H1 (cell line): ENCODE data around the gene SBF1. TPM values are rescaled to one million over a fixed set of nuclear protein-coding genes. Genes with fewer than 3 reads are reported as not detected.

Experiments used
- CTCF ChIA-PET: fragments of 300-600 bp; sonication (Branson Sonifier 250); formaldehyde crosslinking; loops from one replicate; lab custom pipeline; 2021; ENCODE audit not compliant: partially characterized antibody; lab: Charles Lee
- POLR2A ChIA-PET: fragments of 300-600 bp; sonication (Branson Sonifier 250); formaldehyde crosslinking; loops from one replicate; lab custom pipeline; 2021; ENCODE audit warnings: inconsistent platforms; ENCODE audit not compliant: partially characterized antibody; lab: Charles Lee
- DNase-seq, 2 experiments: peaks; one replicate each; pipeline versions ENCODE4 v3.0.0 to v3.0.0-alpha.2; 2010 to 2022; ENCODE audit warnings: low spot score in 2 of 2, low read depth in 1 of 2, mixed read lengths in 1 of 2
- FAIRE-seq: peaks from 2 replicates; lab custom pipeline; 2011; peaks lifted over from hg19 to GRCh38; lab: Jason Lieb, UNC
- H2AFZ ChIP-seq: 2 replicates; pipeline ENCODE4 v1.8.1; 2012; ENCODE audit warnings: low read length, inconsistent platforms
- H2AK5ac ChIP-seq: 2 replicates; pipeline ENCODE4 v1.6.1; 2013; ENCODE audit warnings: low read depth, low read length
- H2BK120ac ChIP-seq: replicated peaks from 2 replicates; pipeline ENCODE3; 2013; ENCODE audit warnings: low read depth, low read length, inconsistent platforms
- H2BK12ac ChIP-seq: 2 replicates; pipeline ENCODE4 v1.6.1; 2013; ENCODE audit warnings: low read depth, low read length
- H2BK15ac ChIP-seq: 2 replicates; pipeline ENCODE4 v1.6.1; 2013; ENCODE audit warnings: low read length
- H2BK20ac ChIP-seq: 2 replicates; pipeline ENCODE4 v1.6.1; 2013; ENCODE audit warnings: low read length
- H2BK5ac ChIP-seq: 2 replicates; pipeline ENCODE4 v1.6.1; 2013; ENCODE audit warnings: low read depth, low read length
- H3K14ac ChIP-seq: 2 replicates; pipeline ENCODE4 v1.6.1; 2013; ENCODE audit warnings: inconsistent platforms; ENCODE audit not compliant: insufficient read length
- H3K18ac ChIP-seq: 2 replicates; pipeline ENCODE4 v1.6.1; 2013; ENCODE audit warnings: low read length; ENCODE audit errors: extremely low read depth
- H3K23ac ChIP-seq: 2 replicates; pipeline ENCODE4 v1.6.1; 2013; ENCODE audit warnings: inconsistent platforms; ENCODE audit not compliant: insufficient read length
- H3K23me2 ChIP-seq: 2 replicates; pipeline ENCODE4 v1.6.1; 2013; ENCODE audit warnings: low read depth, low read length
- H3K27ac ChIP-seq: 2 replicates; pipeline ENCODE4 v1.6.1; 2011; ENCODE audit warnings: low read depth, low read length, inconsistent platforms
- H3K27me3 ChIP-seq, 4 experiments: replicated peaks in 1 of 4; 1 replicate in 1 of 4; 2 replicates in 3 of 4; pipeline versions ENCODE4 v1.6.1 to v1.8.1; 2011 to 2013; ENCODE audit warnings: low read length in 3 of 4, mild to moderate bottlenecking in 3 of 4, inconsistent platforms in 2 of 4, mixed read lengths in 2 of 4, moderate library complexity in 1 of 4; ENCODE audit not compliant: control insufficient read depth in 3 of 4, insufficient read depth in 3 of 4; ENCODE audit errors: extremely low read depth in 1 of 4
- H3K36me3 ChIP-seq, 4 experiments: 2 replicates each; pipeline versions ENCODE4 v1.6.1 to v1.8.1; 2011 to 2013; ENCODE audit warnings: mild to moderate bottlenecking in 4 of 4, low read length in 3 of 4, moderate library complexity in 2 of 4, control low read depth in 1 of 4, inconsistent platforms in 1 of 4; ENCODE audit not compliant: insufficient read depth in 4 of 4, control insufficient read depth in 2 of 4
- H3K4ac ChIP-seq: replicated peaks from 2 replicates; pipeline ENCODE3; 2013; ENCODE audit warnings: low read length, low read depth, mixed read lengths, inconsistent platforms; ENCODE audit not compliant: insufficient read length
- H3K4me1 ChIP-seq, 4 experiments: replicated peaks in 1 of 4; 1 replicate in 1 of 4; 2 replicates in 3 of 4; pipeline versions ENCODE4 v1.6.1 to v1.8.1; 2011 to 2013; ENCODE audit warnings: low read length in 3 of 4, inconsistent platforms in 2 of 4, mixed read lengths in 1 of 4; ENCODE audit not compliant: insufficient read depth in 4 of 4, control insufficient read depth in 3 of 4
- H3K4me2 ChIP-seq, 2 experiments: 2 replicates each; pipeline versions ENCODE4 v1.6.1 to v1.8.1; 2011 to 2013; ENCODE audit warnings: low read depth in 2 of 2, low read length in 2 of 2, control low read depth in 1 of 2, inconsistent platforms in 1 of 2, mild to moderate bottlenecking in 1 of 2; ENCODE audit not compliant: insufficient read depth in 1 of 2
- H3K4me3 ChIP-seq, 4 experiments: fragments of 200-600, 300-600 bp in 1 of 4; sonication (generic), shearing (Covaris generic), sonication (Bioruptor Twin) in 1 of 4; 2 replicates each; pipeline versions ENCODE4 v1.5.1 to v1.8.1; 2011 to 2016; ENCODE audit warnings: low read length in 4 of 4, low read depth in 3 of 4, control low read depth in 2 of 4, inconsistent platforms in 2 of 4, mild to moderate bottlenecking in 2 of 4, mixed read lengths in 1 of 4, moderate library complexity in 1 of 4; ENCODE audit not compliant: insufficient read depth in 2 of 4; ENCODE audit errors: extremely low read depth in 1 of 4
- H3K56ac ChIP-seq: replicated peaks from 2 replicates; pipeline ENCODE3; 2013; ENCODE audit warnings: low read depth, mild to moderate bottlenecking, mixed read lengths, low read length, inconsistent platforms; ENCODE audit not compliant: insufficient read length
- H3K79me1 ChIP-seq: 2 replicates; pipeline ENCODE4 v1.6.1; 2013; ENCODE audit warnings: low read depth, low read length, control low read depth
- H3K79me2 ChIP-seq, 2 experiments: 2 replicates each; pipeline versions ENCODE4 v1.6.1 to v1.8.1; 2012 to 2013; ENCODE audit warnings: low read length in 2 of 2, mild to moderate bottlenecking in 2 of 2, inconsistent platforms in 1 of 2; ENCODE audit not compliant: insufficient read depth in 2 of 2, control insufficient read depth in 1 of 2
- H3K9ac ChIP-seq, 4 experiments: replicated peaks in 1 of 4; 1 replicate in 1 of 4; 2 replicates in 3 of 4; pipeline versions ENCODE4 v1.6.1 to v1.8.1; 2011 to 2013; ENCODE audit warnings: low read depth in 3 of 4, low read length in 3 of 4, control low read depth in 2 of 4, mild to moderate bottlenecking in 2 of 4, moderate library complexity in 2 of 4, inconsistent platforms in 1 of 4; ENCODE audit errors: extremely low read depth in 1 of 4
- H3K9me3 ChIP-seq, 2 experiments: 2 replicates each; pipeline versions ENCODE4 v1.6.1 to v1.8.1; 2012 to 2013; ENCODE audit warnings: mild to moderate bottlenecking in 2 of 2, moderate library complexity in 2 of 2, control low read depth in 1 of 2, inconsistent platforms in 1 of 2, low read depth in 1 of 2, low read length in 1 of 2, mixed read lengths in 1 of 2; ENCODE audit not compliant: insufficient read depth in 2 of 2
- H4K20me1 ChIP-seq, 2 experiments: replicated peaks in 1 of 2; 2 replicates each; pipeline versions ENCODE3 to v1.8.1; 2011 to 2013; ENCODE audit warnings: inconsistent platforms in 2 of 2, low read length in 2 of 2, mild to moderate bottlenecking in 1 of 2; ENCODE audit not compliant: insufficient read depth in 2 of 2, control insufficient read depth in 1 of 2
- H4K5ac ChIP-seq: 2 replicates; pipeline ENCODE4 v1.6.1; 2013; ENCODE audit warnings: low read length, low read depth, mixed read lengths, inconsistent platforms; ENCODE audit not compliant: insufficient read length
- H4K8ac ChIP-seq: 2 replicates; pipeline ENCODE4 v1.8.0; 2013; ENCODE audit warnings: mild to moderate bottlenecking, moderate library complexity, low read length, inconsistent platforms; ENCODE audit not compliant: insufficient read depth; ENCODE audit errors: extremely low read depth
- H4K91ac ChIP-seq: replicated peaks from 2 replicates; pipeline ENCODE3; 2013; ENCODE audit warnings: low read length, mixed read lengths, inconsistent platforms; ENCODE audit not compliant: insufficient read length
- BACH1 ChIP-seq: IDR thresholded peaks from 2 replicates; pipeline ENCODE4 v1.6.1; 2012; ENCODE audit warnings: low read length, improper control_type of control experiment
- BRCA1 ChIP-seq: IDR thresholded peaks from 2 replicates; pipeline ENCODE4 v1.6.1; 2012; ENCODE audit warnings: low read depth, low read length, improper control_type of control experiment
- CBX5 ChIP-seq: fragments of 300-800, 300-1000 bp; sonication (generic); IDR thresholded peaks from 2 replicates; pipeline ENCODE4 v1.7.1; 2016; ENCODE audit warnings: antibody characterized with exemption, low read length, low read depth
- GTF2F1 ChIP-seq: IDR thresholded peaks from 2 replicates; pipeline ENCODE4 v1.6.1; 2012; ENCODE audit warnings: low read depth, low read length, improper control_type of control experiment, borderline replicate concordance
- NANOG ChIP-seq: IDR thresholded peaks from 2 replicates; pipeline ENCODE4 v1.6.1; 2011; ENCODE audit warnings: low read length, low read depth, mild to moderate bottlenecking, inconsistent platforms; ENCODE audit not compliant: insufficient read depth, poor library complexity, severe bottlenecking
- POLR2AphosphoS5 ChIP-seq: IDR thresholded peaks from 2 replicates; pipeline ENCODE4 v1.6.1; 2011; ENCODE audit warnings: low read depth, low read length
- RNF2 ChIP-seq: fragments of 200-900, 300-1000 bp; sonication (generic); IDR thresholded peaks from 2 replicates; pipeline ENCODE4 v1.7.1; 2016; ENCODE audit warnings: borderline replicate concordance, low read depth, mild to moderate bottlenecking, antibody characterized with exemption, low read length; ENCODE audit not compliant: poor library complexity, severe bottlenecking; ENCODE audit errors: missing control alignments
- SRF ChIP-seq: IDR thresholded peaks from 2 replicates; pipeline ENCODE4 v1.6.1; 2011; ENCODE audit warnings: mild to moderate bottlenecking, low read depth, low read length, moderate library complexity
- ZNF274 ChIP-seq: IDR thresholded peaks from 2 replicates; pipeline ENCODE4 v1.7.0; 2012; ENCODE audit warnings: low read length, borderline replicate concordance; ENCODE audit errors: extremely low read depth
- WGBS, 2 experiments: shearing (Covaris generic) in 1 of 2; methylation state at CpG; one replicate each; pipeline versions ENCODE4 v1.1.6 to v1.1.7; 2013 to 2015; ENCODE audit warnings: low lambda C conversion rate in 2 of 2, mixed read lengths in 2 of 2, inconsistent platforms in 1 of 2, low coverage in 1 of 2, missing lambda C conversion rate in 1 of 2; ENCODE audit not compliant: insufficient replicate concordance in 2 of 2, insufficient coverage in 1 of 2, insufficient read length in 1 of 2; ENCODE audit errors: extremely low coverage in 1 of 2, missing lambda C conversion rate in 1 of 2; 5-methylcytosine and 5-hydroxymethylcytosine counted together
- polyA plus RNA-seq, 7 experiments: library from polyadenylated mRNA; depleted of rRNA in 3 of 7; stranded (reverse) in 5 of 7; unstranded in 2 of 7; fragments of >200 nt in 5 of 7; fragments of 200-250 nt in 2 of 7; gene quantifications; 1 replicate in 5 of 7; 2 replicates in 1 of 7; 4 replicates in 1 of 7; pipeline versions ENCODE4 v1.2.1 to v1.2.3, GENCODE V29; 2011 to 2013; ENCODE audit warnings: missing spikeins in 2 of 7, mixed read lengths in 2 of 7
- total RNA-seq: library from RNA; stranded (reverse); fragmentation: NEBNext Ultra II Directional; extraction: Animal tissue kit (Norgen Biotek cat#: 25700); gene quantifications from 2 replicates; pipeline ENCODE4 v1.2.1, GENCODE V29; 2021

The SBF1 gene
- total and polyA plus RNA-seq, 2 of the 8 experiments (the other 6 are each of a cell fraction or from before 2014, with no cell fraction given), result 29.1 to 71.5 TPM

DNA sequence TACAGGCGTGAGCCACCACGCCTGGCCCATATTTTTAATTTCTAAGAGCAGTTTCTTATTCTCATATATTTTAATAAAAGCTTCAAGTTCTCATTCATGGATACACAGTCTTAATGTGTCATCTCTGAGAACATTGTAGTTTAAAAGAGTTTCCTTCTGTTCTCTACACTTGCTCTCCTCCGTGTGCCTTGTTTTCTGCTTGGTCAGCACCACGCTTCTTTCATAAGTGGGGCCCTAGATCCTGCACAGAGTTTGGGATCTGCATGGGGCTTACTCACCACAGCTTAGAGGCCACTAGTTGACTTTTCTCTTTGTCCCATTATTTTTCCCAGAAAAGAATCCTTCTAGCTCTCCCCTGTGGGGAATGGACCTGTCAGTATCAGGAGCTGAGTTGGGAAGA, 72.9 kb downstream of the SBF1 start:
- Histone ChIP-seq H2BK120ac (no peak overlapping the region), H4K5ac (no peak overlapping the region), H4K91ac (no peak overlapping the region), H3K4me3 (no peak overlapping the region), H4K8ac (no peak overlapping the region), H3K23ac (no peak overlapping the region), H4K20me1 (no peaks in the 10 kb centered on the region), H2BK5ac (no peak overlapping the region), H3K36me3 (peaks cover 0 to 5% (median 0%) of the 10 kb centered on the region in 4 experiments; a peak in 2 of 8 replicates), H3K4me1 (peaks cover 0 to 9% (median under 1%) of the 10 kb centered on the region in 4 experiments; a peak in 5 of 7 replicates), H3K79me1 (no peaks in the 10 kb centered on the region; the same call in 1 of the 2 replicates), H3K27me3 (no peaks in the 10 kb centered on the region), H3K9me3 (no peaks in the 10 kb centered on the region), H3K56ac (no peak overlapping the region), H2AK5ac (no peak overlapping the region), H3K27ac (no peak overlapping the region), H3K79me2 (no peaks in the 10 kb centered on the region), H3K9ac (no peak overlapping the region), H2BK20ac (no peak overlapping the region), H3K4ac (no peak overlapping the region), H3K23me2 (no peaks in the 10 kb centered on the region), H2BK15ac (no peak overlapping the region), H2BK12ac (no peak overlapping the region), H2AFZ (no peak overlapping the region), H3K4me2 (no peak overlapping the region), H3K14ac (no peak overlapping the region), H3K18ac (no peak overlapping the region)
- DNase-seq (no peak), FAIRE-seq (no peak)
- POLR2A ChIA-PET, result no interaction called here
- no peak for TF ChIP-seq RNF2
- TF ChIP-seq GTF2F1, result no peak
- no peak for TF ChIP-seq CBX5
- no peak for TF ChIP-seq BRCA1
- no peak for TF ChIP-seq ZNF274
- TF ChIP-seq POLR2AphosphoS5, result no peak
- TF ChIP-seq SRF, result no peak
- TF ChIP-seq BACH1, result no peak
- no peak for TF ChIP-seq NANOG
- 92% methylated on average over 4 of the region's 4 CpGs; no CpG with 5 or more reads in 1 of the 2 experiments for WGBS, 2 experiments
- CTCF ChIA-PET, result no interaction called here
